ENCODE results near the gene SLC1A1. TPM values are rescaled to one million over a fixed set of nuclear protein-coding genes. Genes with fewer than 3 reads are reported as not detected.

The SLC1A1 gene
- total RNA-seq, 4 donors from 2014 or later: 1.1 to 2.3 (median 1.8) TPM

GRCh38 chr9:4588721-4589120 is 98.5 kb downstream of the SLC1A1 start:
- no peaks in the 10 kb centered on the region for H3K9me3 ChIP-seq

GRCh38 chr9:4590430-4591122 is 100.3 kb downstream of the SLC1A1 start:
- WGBS, 2 donors (ENCODE audit: low coverage in 1 of 2): 28 to 68% methylated on average over 3 to 6 of the region's 8 CpGs
- Histone ChIP-seq H3K4me1 (peaks cover 0 to 30% (median 7%) of the 10 kb centered on the region in 3 donors), H3K36me3 (no peaks in the 10 kb centered on the region), H3K27me3 (no peaks in the 10 kb centered on the region), H3K27ac (peak overlapping the region in 1 of 4 donors; percentile 17), H3K9me3 (no peaks in the 10 kb centered on the region), H3K4me3 (no peak overlapping the region)
- TF ChIP-seq EP300 (IDR thresholded peaks at IDR 0.05) (no peak), POLR2AphosphoS5 (IDR thresholded peaks at IDR 0.05) (no peak), CTCF (IDR thresholded peaks at IDR 0.05) (no peak)
- peak; percentile 19 for ATAC-seq

More at GRCh38 chr9:4588721-4589120, 98.5 kb downstream of the SLC1A1 start:
- Histone ChIP-seq H3K4me3 (no peak overlapping the region), H3K27ac (no peak overlapping the region), H3K27me3 (no peaks in the 10 kb centered on the region), H3K36me3 (peaks cover 0 to 6% of the 10 kb centered on the region in 2 donors), H3K4me1 (peaks cover 0 to 27% (median 7%) of the 10 kb centered on the region in 3 donors)
- TF ChIP-seq POLR2A (IDR thresholded peaks at IDR 0.05): no peak
- TF ChIP-seq EP300 (IDR thresholded peaks at IDR 0.05): no peak
- TF ChIP-seq POLR2AphosphoS5 (IDR thresholded peaks at IDR 0.05): no peak
- TF ChIP-seq CTCF (IDR thresholded peaks at IDR 0.05): no peak
- no peak for ATAC-seq
- whole genome bisulfite sequencing, 2 donors (ENCODE audit: low coverage in 1 of 2): 73 to 80% methylated on average over 2 of the region's 2 CpGs

- no peaks in the 10 kb centered on the region for H3K9me3 ChIP-seq
- H3K4me1 ChIP-seq: peaks cover 0 to 35% (median 10%) of the 10 kb centered on the region in 3 donors
- no peaks in the 10 kb centered on the region for H3K27me3 ChIP-seq
- TF ChIP-seq POLR2A (IDR thresholded peaks at IDR 0.05): no peak
- TF ChIP-seq POLR2AphosphoS5 (IDR thresholded peaks at IDR 0.05): no peak
- TF ChIP-seq EP300 (IDR thresholded peaks at IDR 0.05): no peak
- TF ChIP-seq CTCF (IDR thresholded peaks at IDR 0.05): no peak
- H3K27ac ChIP-seq: peak overlapping the region in 1 of 4 donors; percentile 17
- no peak for ATAC-seq
- 17 to 22% methylated on average over 3 to 4 of the region's 4 CpGs for WGBS, 2 donors (ENCODE audit: low coverage in 1 of 2)
- no peak overlapping the region for H3K4me3 ChIP-seq
- no peaks in the 10 kb centered on the region for H3K36me3 ChIP-seq
Observed at GRCh38 chr9:4591123-4591500, 100.8 kb downstream of the SLC1A1 start.

GRCh38 chr9:4592295-4592694 is 102.0 kb downstream of the SLC1A1 start:
- Histone ChIP-seq H3K27me3 (no peaks in the 10 kb centered on the region), H3K9me3 (no peaks in the 10 kb centered on the region), H3K4me1 (peaks cover 0 to 42% (median 11%) of the 10 kb centered on the region in 3 donors), H3K27ac (no peak overlapping the region), H3K4me3 (no peak overlapping the region), H3K36me3 (no peaks in the 10 kb centered on the region)
- TF ChIP-seq POLR2AphosphoS5 (IDR thresholded peaks at IDR 0.05) (no peak), POLR2A (IDR thresholded peaks at IDR 0.05) (no peak), EP300 (IDR thresholded peaks at IDR 0.05) (no peak), CTCF (IDR thresholded peaks at IDR 0.05) (no peak)
- ATAC-seq: no peak
- WGBS, 2 donors (ENCODE audit: low coverage in 1 of 2): 32 to 86% methylated on average over 3 of the region's 3 CpGs

- no peaks in the 10 kb centered on the region for H3K9me3 ChIP-seq
- H3K27ac ChIP-seq: no peak overlapping the region
- 85 to 100% methylated on average over 1 of the region's 1 CpG for WGBS, 2 donors (ENCODE audit: low coverage in 1 of 2)
- no peak overlapping the region for H3K4me3 ChIP-seq
- peaks cover 0 to 42% (median 11%) of the 10 kb centered on the region in 3 donors for H3K4me1 ChIP-seq
- no peak for ATAC-seq
- TF ChIP-seq CTCF (IDR thresholded peaks at IDR 0.05) (no peak), POLR2A (IDR thresholded peaks at IDR 0.05) (no peak), EP300 (IDR thresholded peaks at IDR 0.05) (no peak), POLR2AphosphoS5 (IDR thresholded peaks at IDR 0.05) (no peak)
- H3K36me3 ChIP-seq: no peaks in the 10 kb centered on the region
- H3K27me3 ChIP-seq: no peaks in the 10 kb centered on the region
Observed at GRCh38 chr9:4592886-4593285, 102.6 kb downstream of the SLC1A1 start.

All from gastroesophageal sphincter (tissue), 4 donors.